SU-DHL-6 (cell line): ENCODE results near the gene LRRC56.

Source experiments
- H2AFZ ChIP-seq: fragments of 200-600 bp; sonication (generic); 2 replicates; pipeline ENCODE4 v1.6.1; 2014; ENCODE audit warnings: low read depth, mild to moderate bottlenecking, moderate library complexity, mixed read lengths, antibody characterized with exemption, low read length; ENCODE audit not compliant: severe bottlenecking
- H3F3A ChIP-seq: fragments of 200-600 bp; shearing (Covaris generic); 2 replicates; pipeline ENCODE4 v1.6.0; 2016; ENCODE audit warnings: antibody characterized with exemption, mild to moderate bottlenecking; ENCODE audit not compliant: insufficient read depth
- H3K27ac ChIP-seq: fragments of 200-600 bp; sonication (generic); 2 replicates; pipeline ENCODE4 v1.5.1; 2016; ENCODE audit warnings: low read depth, mild to moderate bottlenecking, low read length, moderate library complexity, mixed read lengths
- H3K27me3 ChIP-seq: fragments of 200-600 bp; sonication (generic), shearing (Covaris generic); 2 replicates; pipeline ENCODE4 v1.6.0; 2014; ENCODE audit warnings: mild to moderate bottlenecking, low read length
- H3K36me3 ChIP-seq: fragments of 200-600 bp; sonication (generic); 2 replicates; pipeline ENCODE4 v1.6.1; 2014; ENCODE audit warnings: mild to moderate bottlenecking, low read length, mixed read lengths
- H3K4me2 ChIP-seq: fragments of 300-600, 200-600 bp; shearing (Covaris generic), sonication (generic); 2 replicates; pipeline ENCODE4 v1.6.0; 2014; ENCODE audit warnings: low read length, low read depth, mild to moderate bottlenecking; ENCODE audit not compliant: poor library complexity, severe bottlenecking
- H3K4me3 ChIP-seq: fragments of 200-600 bp; sonication (generic); 2 replicates; pipeline ENCODE4 v1.5.1; 2014; ENCODE audit warnings: antibody characterized with exemption, low read length, mild to moderate bottlenecking, mixed read lengths; ENCODE audit not compliant: insufficient read depth, poor library complexity, severe bottlenecking
- H3K79me2 ChIP-seq: fragments of 200-600 bp; sonication (generic); 2 replicates; pipeline ENCODE4 v1.6.1; 2014; ENCODE audit warnings: mild to moderate bottlenecking, low read length, moderate library complexity; ENCODE audit not compliant: insufficient read depth
- H3K9ac ChIP-seq: fragments of 200-600 bp; sonication (generic); 2 replicates; pipeline ENCODE4 v1.7.0; 2014; ENCODE audit warnings: mild to moderate bottlenecking, low read length
- H3K9me2 ChIP-seq: fragments of 200-600 bp; sonication (generic); replicated peaks from 2 replicates; pipeline ENCODE4 v1.6.1; 2014; ENCODE audit warnings: low read length; ENCODE audit not compliant: insufficient read depth
- H3K9me3 ChIP-seq: fragments of 200-600 bp; sonication (generic); 2 replicates; pipeline ENCODE4 v1.6.1; 2014; ENCODE audit warnings: low read length, mixed read lengths; ENCODE audit not compliant: insufficient read depth
- H4K20me1 ChIP-seq: fragments of 200-600 bp; sonication (generic); 2 replicates; pipeline ENCODE4 v1.6.1; 2014; ENCODE audit warnings: low read depth, mild to moderate bottlenecking, antibody characterized with exemption, low read length, moderate library complexity, mixed read lengths
- EZH2phosphoT487 ChIP-seq: fragments of 200-600 bp; sonication (generic), shearing (Covaris generic); conservative IDR thresholded peaks from 2 replicates; pipeline ENCODE4 v1.6.1; 2018; ENCODE audit warnings: mild to moderate bottlenecking, antibody characterized with exemption, low read length, moderate library complexity, mixed read lengths
- TF ChIP-seq, protein P1 (sequence below): fragments of 200-600 bp; sonication (generic); IDR thresholded peaks from one replicate; pipeline ENCODE4 v1.5.1; 2017; ENCODE audit warnings: antibody characterized with exemption, mild to moderate bottlenecking, low read length, moderate library complexity; ENCODE audit not compliant: insufficient read depth, poor library complexity, severe bottlenecking

LRRC56 gene, protein sequence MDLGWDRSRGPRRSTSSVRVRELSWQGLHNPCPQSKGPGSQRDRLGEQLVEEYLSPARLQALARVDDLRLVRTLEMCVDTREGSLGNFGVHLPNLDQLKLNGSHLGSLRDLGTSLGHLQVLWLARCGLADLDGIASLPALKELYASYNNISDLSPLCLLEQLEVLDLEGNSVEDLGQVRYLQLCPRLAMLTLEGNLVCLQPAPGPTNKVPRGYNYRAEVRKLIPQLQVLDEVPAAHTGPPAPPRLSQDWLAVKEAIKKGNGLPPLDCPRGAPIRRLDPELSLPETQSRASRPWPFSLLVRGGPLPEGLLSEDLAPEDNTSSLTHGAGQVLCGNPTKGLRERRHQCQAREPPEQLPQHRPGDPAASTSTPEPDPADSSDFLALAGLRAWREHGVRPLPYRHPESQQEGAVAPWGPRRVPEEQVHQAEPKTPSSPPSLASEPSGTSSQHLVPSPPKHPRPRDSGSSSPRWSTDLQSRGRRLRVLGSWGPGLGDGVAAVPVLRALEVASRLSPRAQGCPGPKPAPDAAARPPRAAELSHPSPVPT

DNA sequence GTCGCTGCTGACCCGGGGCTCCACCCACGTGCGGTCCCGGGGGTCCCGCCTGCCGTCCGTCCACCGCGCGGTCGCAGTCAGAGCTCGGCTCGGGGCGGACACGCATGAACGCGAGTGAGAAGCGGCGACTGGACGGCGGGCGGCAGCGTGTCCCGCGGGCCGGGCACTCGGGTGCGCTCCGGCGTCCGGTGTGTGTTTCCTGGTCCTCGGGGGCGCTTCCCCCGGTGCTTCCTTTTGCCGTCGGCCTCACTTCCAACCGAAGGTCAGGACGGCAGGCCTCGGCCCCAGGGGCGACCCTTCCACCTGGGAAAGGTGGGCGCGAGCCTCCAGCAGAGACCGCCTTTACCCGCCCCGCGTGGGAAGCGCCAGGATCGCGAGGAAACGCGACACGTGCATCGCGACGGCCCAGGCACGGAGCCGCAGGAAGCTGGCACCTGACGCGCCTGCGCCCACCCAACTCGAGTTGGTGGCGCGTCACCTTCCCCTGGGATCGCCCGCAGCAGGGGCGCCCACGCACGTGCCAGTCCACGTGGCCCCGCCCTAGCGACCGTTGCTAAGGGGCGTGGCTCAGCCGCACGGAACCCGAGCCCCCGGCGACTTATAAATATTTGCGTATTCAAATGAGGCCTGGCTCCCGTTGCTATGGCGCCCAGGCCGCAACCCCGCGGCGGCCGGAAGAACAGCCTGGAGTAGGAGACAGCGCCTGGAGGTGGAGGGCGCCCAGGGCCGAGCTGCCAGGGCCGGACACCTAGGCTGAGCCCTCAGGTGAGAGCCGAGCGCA lies at the start of gene LRRC56:
Gene LRRC56 (plus strand): TSS at position 687 of the 781 bp plus-strand sequence. CDS start 3,158 bp downstream, outside the sequence.
- Histone ChIP-seq H3K9me3 (no peaks in the 10 kb centered on the region), H3K4me2 (peak within 1 kb of the TSS; percentile 73), H2AFZ (peak within 1 kb of the TSS; percentile 60), H3F3A (peaks cover 11% of the 10 kb centered on the region), H3K79me2 (peaks cover 12% of the 10 kb centered on the region), H4K20me1 (no peaks in the 10 kb centered on the region), H3K4me3 (peak within 1 kb of the TSS; percentile 61), H3K9me2 (no peaks in the 10 kb centered on the region), H3K36me3 (no peaks in the 10 kb centered on the region), H3K27me3 (no peaks in the 10 kb centered on the region), H3K27ac (peak within 1 kb of the TSS; percentile 90), H3K9ac (peak within 1 kb of the TSS; percentile 62)
- TF ChIP-seq, protein P1, sequence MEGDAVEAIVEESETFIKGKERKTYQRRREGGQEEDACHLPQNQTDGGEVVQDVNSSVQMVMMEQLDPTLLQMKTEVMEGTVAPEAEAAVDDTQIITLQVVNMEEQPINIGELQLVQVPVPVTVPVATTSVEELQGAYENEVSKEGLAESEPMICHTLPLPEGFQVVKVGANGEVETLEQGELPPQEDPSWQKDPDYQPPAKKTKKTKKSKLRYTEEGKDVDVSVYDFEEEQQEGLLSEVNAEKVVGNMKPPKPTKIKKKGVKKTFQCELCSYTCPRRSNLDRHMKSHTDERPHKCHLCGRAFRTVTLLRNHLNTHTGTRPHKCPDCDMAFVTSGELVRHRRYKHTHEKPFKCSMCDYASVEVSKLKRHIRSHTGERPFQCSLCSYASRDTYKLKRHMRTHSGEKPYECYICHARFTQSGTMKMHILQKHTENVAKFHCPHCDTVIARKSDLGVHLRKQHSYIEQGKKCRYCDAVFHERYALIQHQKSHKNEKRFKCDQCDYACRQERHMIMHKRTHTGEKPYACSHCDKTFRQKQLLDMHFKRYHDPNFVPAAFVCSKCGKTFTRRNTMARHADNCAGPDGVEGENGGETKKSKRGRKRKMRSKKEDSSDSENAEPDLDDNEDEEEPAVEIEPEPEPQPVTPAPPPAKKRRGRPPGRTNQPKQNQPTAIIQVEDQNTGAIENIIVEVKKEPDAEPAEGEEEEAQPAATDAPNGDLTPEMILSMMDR: no peak
- no peak for TF ChIP-seq EZH2phosphoT487

DNA sequence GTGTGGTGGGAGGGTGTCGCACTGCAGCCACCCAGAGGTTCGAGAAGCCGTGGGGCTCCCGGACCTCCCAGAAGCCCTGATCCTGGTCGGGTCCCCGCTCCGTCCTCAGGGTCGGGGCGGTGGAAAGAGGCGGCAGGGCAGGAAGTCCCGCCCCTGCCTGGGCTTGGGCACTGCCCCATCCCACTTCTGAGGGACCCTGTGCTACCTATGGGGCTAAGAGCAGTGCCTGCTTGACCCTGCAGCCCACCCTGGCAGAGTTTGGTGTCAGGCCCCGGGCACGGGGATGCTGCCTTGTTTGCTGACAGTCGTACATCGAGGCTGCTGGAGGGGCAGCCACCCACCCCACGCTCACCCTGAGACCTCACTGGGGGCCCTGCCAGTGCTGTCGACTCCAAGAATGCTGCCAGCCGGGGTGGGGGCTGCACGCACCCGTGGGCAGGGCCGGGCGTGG lies 49.7 kb upstream of the LRRC56 start:
- Histone ChIP-seq H3K79me2 (no peaks in the 10 kb centered on the region), H3K36me3 (no peaks in the 10 kb centered on the region), H3K9ac (no peak overlapping the region), H4K20me1 (no peaks in the 10 kb centered on the region), H3F3A (no peaks in the 10 kb centered on the region), H3K9me2 (no peaks in the 10 kb centered on the region), H3K4me3 (no peak overlapping the region), H3K27me3 (no peaks in the 10 kb centered on the region), H3K4me2 (no peak overlapping the region), H2AFZ (no peak overlapping the region), H3K27ac (no peak overlapping the region), H3K9me3 (no peaks in the 10 kb centered on the region)
- TF ChIP-seq EZH2phosphoT487: no peak

DNA sequence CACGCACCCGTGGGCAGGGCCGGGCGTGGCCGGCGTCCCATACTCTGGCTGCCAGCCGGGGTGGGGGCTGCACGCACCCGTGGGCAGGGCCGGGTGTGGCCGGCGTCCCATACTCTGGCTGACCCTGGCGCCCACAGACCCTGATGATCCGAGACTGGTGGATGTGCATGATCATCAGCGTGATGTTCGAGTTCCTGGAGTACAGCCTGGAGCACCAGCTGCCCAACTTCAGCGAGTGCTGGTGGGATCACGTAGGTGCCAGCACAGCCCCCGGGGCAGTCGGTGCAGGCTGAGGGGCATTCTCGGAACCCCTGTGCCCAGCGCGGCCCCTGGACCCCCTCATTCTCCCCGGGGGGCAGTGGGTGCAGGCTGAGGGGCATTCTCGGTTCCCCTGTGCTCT lies 49.3 kb upstream of the LRRC56 start:
- Histone ChIP-seq H3K36me3 (no peaks in the 10 kb centered on the region), H3K27me3 (no peaks in the 10 kb centered on the region), H3F3A (no peaks in the 10 kb centered on the region), H3K9me2 (no peaks in the 10 kb centered on the region), H3K79me2 (no peaks in the 10 kb centered on the region), H2AFZ (no peak overlapping the region), H3K9me3 (no peaks in the 10 kb centered on the region), H4K20me1 (no peaks in the 10 kb centered on the region), H3K27ac (no peak overlapping the region), H3K4me2 (no peak overlapping the region), H3K4me3 (no peak overlapping the region), H3K9ac (no peak overlapping the region)
- TF ChIP-seq, protein P1: no peak
- TF ChIP-seq EZH2phosphoT487: no peak
